ENCODE results near the gene ENPP1.

DNA sequence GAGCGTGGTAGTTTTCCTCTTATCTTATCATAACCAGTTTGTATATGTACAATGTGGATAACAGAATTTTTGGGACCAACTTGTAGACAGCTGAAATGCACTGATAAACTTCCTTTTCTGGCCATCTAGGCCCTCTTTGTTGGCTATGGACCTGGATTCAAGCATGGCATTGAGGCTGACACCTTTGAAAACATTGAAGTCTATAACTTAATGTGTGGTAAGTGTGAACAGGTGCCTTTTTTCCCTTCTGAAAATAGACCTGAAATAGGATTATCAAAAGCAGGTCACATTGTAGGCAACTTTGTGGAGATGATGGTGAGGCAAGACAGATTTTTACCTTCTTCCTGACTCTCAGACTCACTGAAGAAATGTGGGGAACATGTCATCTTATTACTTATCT is 67.8 kb downstream of the ENPP1 start:
- TF ChIP-seq, protein P1, sequence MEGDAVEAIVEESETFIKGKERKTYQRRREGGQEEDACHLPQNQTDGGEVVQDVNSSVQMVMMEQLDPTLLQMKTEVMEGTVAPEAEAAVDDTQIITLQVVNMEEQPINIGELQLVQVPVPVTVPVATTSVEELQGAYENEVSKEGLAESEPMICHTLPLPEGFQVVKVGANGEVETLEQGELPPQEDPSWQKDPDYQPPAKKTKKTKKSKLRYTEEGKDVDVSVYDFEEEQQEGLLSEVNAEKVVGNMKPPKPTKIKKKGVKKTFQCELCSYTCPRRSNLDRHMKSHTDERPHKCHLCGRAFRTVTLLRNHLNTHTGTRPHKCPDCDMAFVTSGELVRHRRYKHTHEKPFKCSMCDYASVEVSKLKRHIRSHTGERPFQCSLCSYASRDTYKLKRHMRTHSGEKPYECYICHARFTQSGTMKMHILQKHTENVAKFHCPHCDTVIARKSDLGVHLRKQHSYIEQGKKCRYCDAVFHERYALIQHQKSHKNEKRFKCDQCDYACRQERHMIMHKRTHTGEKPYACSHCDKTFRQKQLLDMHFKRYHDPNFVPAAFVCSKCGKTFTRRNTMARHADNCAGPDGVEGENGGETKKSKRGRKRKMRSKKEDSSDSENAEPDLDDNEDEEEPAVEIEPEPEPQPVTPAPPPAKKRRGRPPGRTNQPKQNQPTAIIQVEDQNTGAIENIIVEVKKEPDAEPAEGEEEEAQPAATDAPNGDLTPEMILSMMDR (IDR thresholded peaks at IDR 0.05): no peak
- TF ChIP-seq POLR2AphosphoS5 (IDR thresholded peaks at IDR 0.05) (no peak), EP300 (IDR thresholded peaks at IDR 0.05) (no peak), POLR2A (IDR thresholded peaks at IDR 0.05; ENCODE audit: low read depth) (no peak)

All from esophagus muscularis mucosa (tissue), 4 donors.